KBM-7 (cell line): Measurements from ENCODE around the gene MUS81.

Experiments
- DNase-seq: peaks from one replicate; pipeline ENCODE4 v3.0.0-alpha.2; 2015
- in situ Hi-C: fragments of 300-500 bp; cut with MboI; formaldehyde crosslinking; loops from 2 replicates; pipeline ENCODE4 v1.14.3; 2020; ENCODE audit warnings: low sequenced_read_pairs, low pct_unique_long_range_greater_than_20kb, mixed read lengths

Gene MUS81

GRCh38 chr11:65900899-65901180, 40.6 kb downstream of the MUS81 start:
- no peak for DNase-seq
- in situ Hi-C loops = no loop called here

DNA sequence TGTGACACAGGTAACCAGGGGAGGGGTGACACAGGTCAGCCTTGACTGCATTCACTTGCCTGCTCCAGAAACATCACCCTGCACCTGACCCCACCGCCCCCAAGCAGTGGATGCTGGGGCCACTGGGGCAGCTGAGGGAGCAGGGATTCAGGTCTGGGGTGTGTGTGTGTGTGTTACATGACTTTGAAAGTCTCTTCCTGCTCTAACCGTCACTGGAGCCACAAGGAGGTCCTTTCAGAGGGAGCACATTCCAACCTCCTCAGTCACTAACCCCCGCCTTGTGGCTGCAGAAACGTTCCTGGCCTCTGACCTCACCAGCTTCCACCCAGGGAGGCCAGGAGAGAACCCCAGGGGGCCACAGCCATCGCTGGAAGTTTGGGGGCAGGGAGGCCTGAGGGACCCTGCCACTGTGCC, 42.8 kb downstream of the MUS81 start:
- DNase-seq = peak; percentile 32
- in situ Hi-C loops = no loop called here

DNA sequence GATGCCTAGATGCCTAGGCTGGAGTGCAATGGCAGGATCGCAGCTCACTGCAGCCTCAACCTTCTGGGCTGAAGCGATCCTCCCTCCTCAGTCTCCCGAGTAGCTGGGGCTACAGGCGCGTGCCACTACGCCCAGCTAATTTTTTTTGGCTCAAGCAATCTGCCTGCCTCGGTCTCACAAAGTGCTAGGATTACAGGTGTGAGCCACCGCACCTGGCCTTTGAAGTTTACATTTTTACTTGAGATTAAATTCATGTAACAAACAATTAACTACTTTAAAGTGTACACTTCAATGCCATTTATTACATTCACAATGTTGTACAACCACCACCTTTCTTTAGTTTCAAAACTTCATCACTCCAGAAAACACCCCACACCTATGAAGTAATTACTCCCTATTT, 43.5 kb downstream of the MUS81 start:
- no peak for DNase-seq
- in situ Hi-C loops = no loop called here

DNA sequence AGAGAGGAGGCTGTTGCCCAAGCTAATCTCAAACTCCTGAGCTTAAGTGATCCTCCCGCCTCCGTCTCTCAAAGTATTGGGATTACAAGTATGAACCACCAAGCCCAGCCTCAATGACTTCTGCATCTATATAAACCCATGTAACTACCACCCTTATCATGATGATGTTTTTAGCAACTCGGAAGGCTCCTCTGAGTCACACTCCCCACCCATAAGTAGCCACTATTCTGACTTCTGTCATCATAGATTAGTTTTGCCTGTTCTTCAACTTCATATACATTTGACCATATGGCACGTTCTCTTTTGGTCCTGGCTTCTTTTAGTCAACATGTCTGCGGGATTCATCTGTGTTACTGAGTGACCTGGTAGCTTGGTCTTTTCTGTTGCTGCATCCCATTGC, 46.4 kb downstream of the MUS81 start:
- DNase-seq = no peak
- in situ Hi-C loops = no loop called here

DNA sequence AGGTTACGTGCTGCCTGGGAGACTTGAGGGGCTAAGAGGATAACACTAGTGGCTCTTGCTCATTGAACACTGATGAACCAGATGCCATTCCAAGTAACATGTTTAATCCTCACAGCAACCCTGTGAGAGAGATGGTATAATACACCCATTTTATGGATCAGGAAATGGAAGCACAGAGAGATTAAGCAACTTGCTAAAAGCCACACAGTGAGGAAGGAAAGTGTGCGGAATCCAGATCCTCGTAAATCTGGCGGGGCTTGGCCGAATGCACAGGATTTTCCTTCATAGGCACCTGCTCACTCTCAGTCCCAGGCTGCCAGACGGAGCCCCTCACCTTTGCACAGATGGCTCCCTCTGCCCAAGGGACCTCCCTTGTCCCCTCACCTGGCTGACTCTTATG, 47.6 kb downstream of the MUS81 start:
- in situ Hi-C loops = no loop called here
- no peak for DNase-seq

- DNase-seq = peak; percentile 82
- in situ Hi-C loops = no loop called here
Observed at GRCh38 chr11:65911682-65912568, 51.7 kb downstream of the MUS81 start.

- no peak for DNase-seq
- in situ Hi-C loops = no loop called here
Observed at GRCh38 chr11:65912845-65913244, 52.6 kb downstream of the MUS81 start.

GRCh38 chr11:65915101-65915820, 55.0 kb downstream of the MUS81 start:
- no peak for DNase-seq
- in situ Hi-C loops = no loop called here

DNA sequence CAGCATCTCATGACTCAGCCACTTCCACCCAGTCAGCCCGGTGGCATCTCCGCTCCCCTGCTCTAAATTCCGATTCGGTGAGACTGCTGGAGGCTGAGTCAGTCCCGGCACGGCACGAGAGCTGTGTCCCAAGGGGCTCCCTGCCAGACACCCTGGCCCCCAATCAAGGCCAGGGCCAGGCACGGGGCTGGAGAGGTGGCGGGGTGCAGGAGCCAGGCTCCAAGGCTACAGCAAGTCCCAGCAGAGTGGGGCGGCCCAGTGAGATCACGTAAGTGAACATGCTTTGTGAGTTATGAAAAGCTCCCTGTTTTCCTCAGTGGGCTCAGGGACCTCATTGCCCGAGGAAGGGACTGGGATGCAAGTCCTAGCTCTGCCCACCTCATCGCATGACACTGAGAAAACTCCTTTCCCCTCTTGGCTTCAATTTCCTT, 55.6 kb downstream of the MUS81 start:
- DNase-seq = no peak
- in situ Hi-C loops = no loop called here
